Glomerular endothelial cell (primary cell): ENCODE measurements around the gene CDKN2D. TPM values are rescaled to one million over a fixed set of nuclear protein-coding genes. Genes with fewer than 3 reads are reported as not detected.

Experiments
- DNase-seq: peaks from one replicate; pipeline ENCODE4 v3.0.0-alpha.2; 2011; ENCODE audit warnings: low read depth, low spot score; ENCODE audit errors: extremely low read depth
- total RNA-seq: library from RNA; depleted of rRNA; stranded (reverse); fragments of >200 nt; gene quantifications from 2 replicates; pipeline ENCODE4 v1.2.3, GENCODE V29; 2015

The CDKN2D gene
- total RNA-seq, 1 donor from 2014 or later: 4.8 TPM

DNA sequence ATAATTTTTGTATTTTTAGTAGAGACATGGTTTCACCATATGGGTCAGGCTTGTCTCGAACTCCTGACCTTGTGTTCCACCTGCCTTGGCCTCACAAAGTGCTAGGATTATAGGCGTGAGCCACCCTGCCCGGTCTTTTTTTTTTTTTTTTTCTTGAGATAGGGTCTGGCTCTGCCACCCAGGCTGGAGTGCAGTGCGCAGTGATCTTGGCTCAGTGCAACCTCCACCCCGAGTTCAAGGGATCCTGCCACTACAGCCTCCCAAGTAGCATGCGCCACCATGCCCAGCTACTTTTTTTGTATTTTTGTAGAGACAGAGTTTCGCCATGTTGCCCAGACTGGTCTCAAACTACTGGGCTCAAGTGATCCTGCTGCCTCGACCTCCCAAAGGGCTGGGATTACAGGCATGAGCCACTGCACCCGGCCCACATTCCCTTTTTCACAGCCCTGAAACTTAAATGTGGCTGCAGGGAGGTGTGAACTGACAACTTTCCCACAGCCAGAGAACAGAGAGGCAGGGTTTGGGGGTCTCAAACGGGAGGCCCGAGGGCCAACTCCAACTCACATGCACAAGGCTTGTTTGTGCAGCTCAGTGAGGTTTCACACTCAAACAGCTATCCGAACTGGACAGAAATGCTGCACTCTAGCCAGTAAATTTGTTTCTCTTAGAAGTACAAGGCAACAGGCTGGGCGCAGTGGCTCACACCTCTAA, 47.2 kb downstream of the CDKN2D start:
- DNase-seq: no peak

DNA sequence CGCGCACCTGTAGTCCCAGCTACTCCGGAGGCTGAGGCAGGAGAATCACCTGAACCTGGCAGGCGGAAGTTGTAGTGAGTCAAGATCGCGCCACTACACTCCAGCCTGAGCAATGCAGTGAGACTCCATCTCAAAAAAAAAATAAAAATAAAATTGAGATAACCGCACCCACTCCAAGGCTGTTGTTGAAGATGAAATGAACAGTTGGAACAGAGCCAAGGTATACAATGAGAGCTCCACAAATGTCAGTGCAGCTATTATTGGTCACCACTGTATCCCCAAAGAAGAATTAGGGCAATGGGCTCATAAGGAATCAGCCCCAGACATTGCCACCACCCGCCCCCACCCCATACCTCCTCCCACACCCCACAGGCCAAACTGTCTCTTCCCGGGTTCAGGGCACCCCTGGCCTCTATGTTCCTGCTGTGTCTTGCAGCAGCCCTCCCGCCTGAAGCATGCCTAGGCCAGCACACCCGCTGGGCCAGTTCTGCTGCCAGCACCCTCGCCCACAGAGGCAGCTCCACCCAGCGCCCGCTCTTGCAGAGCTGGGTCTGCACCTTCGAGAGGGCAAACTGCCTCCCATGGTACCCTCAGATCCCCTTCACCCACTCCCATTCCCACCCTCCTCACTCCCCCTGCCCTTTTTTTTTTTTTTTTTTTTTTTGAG, 48.0 kb downstream of the CDKN2D start:
- no peak for DNase-seq

DNA sequence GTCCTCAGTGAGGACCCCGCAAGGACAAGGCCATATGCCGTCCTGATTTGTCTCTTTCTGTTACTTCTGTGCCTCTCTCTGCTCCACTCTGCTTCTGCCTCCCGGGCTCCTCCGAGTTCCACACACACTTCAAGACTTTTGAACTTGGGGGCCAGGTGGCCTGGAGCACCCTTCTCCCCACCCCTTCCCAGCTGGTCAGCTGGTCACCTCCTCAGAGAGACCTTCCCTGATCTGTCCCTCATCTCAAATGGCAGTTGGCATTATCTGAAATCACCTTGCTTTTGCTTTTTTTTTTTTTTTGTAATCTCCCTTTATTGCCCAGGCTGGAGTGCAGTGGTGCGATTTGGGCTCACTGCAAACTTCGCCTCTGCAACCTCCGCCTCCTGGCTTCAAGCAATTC, 49.4 kb downstream of the CDKN2D start:
- DNase-seq: no peak

DNA sequence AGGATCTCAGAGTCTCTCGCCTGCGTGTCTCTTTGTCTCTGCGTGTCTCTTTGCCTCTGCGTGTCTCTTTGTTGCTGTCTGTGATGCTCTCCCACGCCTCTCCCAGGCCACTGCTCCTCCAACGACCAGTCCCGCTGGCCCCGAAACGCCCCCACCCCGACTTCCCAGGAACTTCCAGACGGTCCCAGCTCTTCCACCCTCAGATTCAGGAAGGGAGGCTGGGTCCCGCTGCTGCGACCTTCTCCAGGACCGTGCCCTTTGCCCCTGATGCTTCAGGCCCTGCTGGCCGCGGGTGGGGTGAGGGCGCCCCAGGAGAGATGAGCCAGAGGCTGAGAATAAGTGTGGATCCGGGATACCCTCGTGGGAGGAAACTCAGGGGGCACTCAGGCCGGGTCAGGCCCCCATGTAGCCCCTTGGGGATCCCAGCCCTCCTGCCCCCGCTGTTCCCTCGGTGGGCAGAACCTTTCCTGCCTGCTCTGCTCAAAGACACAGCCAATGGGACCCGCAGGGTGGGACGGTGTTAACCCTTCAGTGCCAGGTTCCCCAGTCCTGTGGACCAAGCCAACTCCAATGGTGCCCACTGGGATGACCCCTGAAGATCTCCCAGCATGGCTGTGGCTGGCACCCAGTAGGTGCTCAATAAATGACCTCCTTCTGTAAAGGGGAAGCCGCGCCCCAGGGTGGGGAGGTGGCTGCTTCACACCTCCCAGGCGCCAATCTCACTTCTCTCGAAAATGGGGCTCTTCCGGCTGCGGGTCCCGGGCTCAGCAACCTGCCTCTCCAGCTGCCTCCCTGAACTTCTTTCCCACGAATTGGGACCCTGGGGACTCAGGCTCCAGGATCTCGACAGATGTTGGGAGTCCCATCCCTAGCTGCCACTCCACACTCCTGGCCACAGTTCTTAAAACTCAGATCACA, 50.1 kb downstream of the CDKN2D start:
- DNase-seq: no peak

DNA sequence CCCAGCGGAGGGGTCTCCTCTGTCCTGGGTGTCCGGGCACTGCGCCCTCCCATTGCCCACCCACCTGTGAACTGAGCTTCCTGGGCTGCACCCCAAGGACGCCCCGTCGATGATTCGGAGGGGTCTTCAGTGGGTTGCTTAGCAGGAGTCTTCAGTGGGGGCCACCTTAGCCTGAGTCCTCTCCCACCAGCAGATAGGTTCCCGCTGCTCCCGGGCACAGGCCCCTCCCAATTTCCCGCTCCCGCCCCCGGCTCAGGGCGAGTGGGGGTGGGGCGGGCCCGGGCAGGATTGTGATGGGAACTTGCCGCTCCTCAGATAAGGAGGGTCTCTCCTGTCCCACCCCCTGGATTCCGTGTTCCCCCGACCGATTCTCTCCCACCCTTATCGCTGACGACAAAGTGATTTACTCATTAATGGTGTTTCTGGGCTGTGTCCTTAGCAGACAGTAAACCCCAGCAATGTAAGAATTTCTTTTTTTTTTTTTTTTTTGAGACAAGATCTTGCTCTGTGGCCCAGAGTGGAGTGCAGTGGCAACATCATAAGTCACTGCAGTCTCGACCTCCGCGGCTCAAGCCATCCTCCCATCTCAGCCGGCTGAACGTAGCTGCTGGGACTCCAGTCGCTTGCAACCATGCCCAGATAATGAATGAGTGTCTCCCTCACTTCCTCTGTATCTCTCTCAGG, 50.9 kb downstream of the CDKN2D start:
- no peak for DNase-seq

DNA sequence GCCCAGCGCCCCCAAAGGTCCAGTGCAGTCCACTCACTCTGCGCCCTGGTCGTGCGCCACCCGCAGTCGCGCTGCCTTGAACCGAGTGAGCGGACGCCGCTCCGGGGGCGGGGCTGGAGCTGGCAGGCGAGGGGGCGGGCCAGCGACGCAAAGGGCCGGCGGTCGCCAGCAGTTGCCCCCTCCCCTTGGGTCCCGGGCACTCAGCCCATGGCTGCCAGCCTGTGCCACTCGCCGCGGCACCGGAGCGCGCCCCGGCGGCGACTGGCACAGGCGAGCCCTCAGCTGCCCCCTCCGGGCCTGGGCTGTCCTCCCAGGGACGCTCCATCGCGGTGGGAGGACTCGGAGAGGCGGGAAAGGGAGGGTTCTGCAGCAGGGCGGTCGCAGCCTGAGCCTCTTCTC, 51.4 kb downstream of the CDKN2D start, which contains the start of gene S1PR5:
TSS of gene S1PR5 (minus strand) at position 87 of the 399 bp plus-strand sequence. CDS start 2,436 bp downstream, outside the sequence.
- no peak for DNase-seq

DNA sequence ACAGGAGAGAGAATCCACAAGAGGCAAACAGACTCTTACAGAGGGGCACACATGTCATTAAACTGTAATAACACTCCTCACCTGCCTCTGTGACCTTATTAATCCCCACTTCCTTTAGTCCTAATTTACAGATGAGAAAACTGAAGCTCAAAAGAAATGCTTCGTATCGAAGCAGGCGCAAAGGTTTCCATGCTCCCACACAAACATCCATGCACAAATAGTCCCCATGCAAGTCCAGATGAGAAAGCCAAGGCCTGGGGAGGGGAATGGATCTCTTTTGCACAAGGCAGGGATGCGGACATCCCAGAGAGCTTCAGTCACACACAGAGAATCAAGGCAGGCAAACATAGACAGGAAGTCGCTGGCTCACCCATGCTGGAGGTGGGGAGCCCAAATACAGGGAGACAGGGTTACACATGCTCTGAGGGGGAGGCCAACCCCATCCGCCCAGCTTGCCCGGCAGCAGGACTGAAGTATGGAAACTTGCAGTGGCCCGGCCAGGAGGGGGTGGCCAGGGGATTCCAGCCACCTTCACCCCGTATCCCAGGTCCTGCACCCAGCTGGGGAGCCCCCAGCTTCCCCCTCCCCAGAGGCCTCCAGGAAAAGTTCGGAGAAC, 52.0 kb downstream of the CDKN2D start:
- DNase-seq: no peak

Other genes starting within 250 kb of the CDKN2D start
- 37.4 and 68.2 TPM in 2 replicates for gene RAVER1, start 235.4 kb downstream of the CDKN2D start, total RNA-seq
- 9.3 and 11.3 TPM in 2 replicates for gene ICAM3, start 229.4 kb downstream of the CDKN2D start, total RNA-seq
- 83.1 and 178 TPM in 2 replicates for gene TYK2, start 188.4 kb downstream of the CDKN2D start, total RNA-seq
- 276 and 332 TPM in 2 replicates for gene CDC37, start 165.4 kb downstream of the CDKN2D start, total RNA-seq
- 4.8 and 5.3 TPM in 2 replicates for gene PDE4A, start 148.4 kb downstream of the CDKN2D start, total RNA-seq
- 69.9 and 70.4 TPM in 2 replicates for gene KEAP1, start 65.6 kb downstream of the CDKN2D start, total RNA-seq
- 0.88 TPM in 1 of 2 replicates, not detected in the other for gene S1PR5, start 51.5 kb downstream of the CDKN2D start, total RNA-seq
- 18.9 and 28.4 TPM in 2 replicates for gene ATG4D, start 25.1 kb downstream of the CDKN2D start, total RNA-seq
- gene KRI1, start 3.0 kb downstream of the CDKN2D start, total RNA-seq: 7.7 and 16.2 TPM in 2 replicates
- 1.4 and 3.0 TPM in 2 replicates for gene AP1M2, start 18.3 kb upstream of the CDKN2D start, total RNA-seq
- gene SLC44A2, start 56.6 kb upstream of the CDKN2D start, total RNA-seq: 92.2 and 129 TPM in 2 replicates
- 99.9 and 183 TPM in 2 replicates for gene ILF3, start 85.4 kb upstream of the CDKN2D start, total RNA-seq
- gene QTRT1, start 132.5 kb upstream of the CDKN2D start, total RNA-seq: 23.9 and 25.6 TPM in 2 replicates
- 123 and 178 TPM in 2 replicates for gene DNM2, start 149.1 kb upstream of the CDKN2D start, total RNA-seq